CD4-positive, alpha-beta T cell (primary cell): ENCODE data around the gene FAM120C. TPM values are rescaled to one million over a fixed set of nuclear protein-coding genes. Genes with fewer than 3 reads are reported as not detected.

ENCODE experiments used
- ATAC-seq: fragments of 200-7000 bp; cut with Tn5 transposase; one replicate; pipeline ENCODE4 v1.10.0; 2022; ENCODE audit warnings: mild to moderate bottlenecking; ENCODE audit not compliant: poor library complexity
- CTCF ChIA-PET: fragments of 350-600 bp; sonication (Branson Sonifier 250); formaldehyde crosslinking; loops from one replicate; lab custom pipeline; 2021; ENCODE audit warnings: antibody characterized with exemption, inconsistent platforms; lab: Charles Lee
- POLR2A ChIA-PET: fragments of 350-600 bp; sonication (Branson Sonifier 250); formaldehyde crosslinking; loops from one replicate; lab custom pipeline; 2021; ENCODE audit warnings: antibody characterized with exemption, inconsistent platforms; lab: Charles Lee
- DNase-seq, 14 experiments: peaks; one replicate each; pipeline ENCODE4 v3.0.0-alpha.2; 2013 to 2020; ENCODE audit warnings: mixed read lengths in 2 of 14
- H3K27ac ChIP-seq, 2 donors: one replicate each; pipeline versions ENCODE4 v1.5.1 to v1.7.0; 2013; ENCODE audit warnings: low read length in 2 of 2, low read depth in 1 of 2, mild to moderate bottlenecking in 1 of 2
- H3K27me3 ChIP-seq, 2 experiments: 1 replicate in 1 of 2; 2 replicates in 1 of 2; pipeline versions ENCODE4 v1.6.1 to v1.7.0; 2013; ENCODE audit warnings: low read length in 2 of 2, control low read depth in 1 of 2, mild to moderate bottlenecking in 1 of 2, moderate library complexity in 1 of 2; ENCODE audit not compliant: insufficient read depth in 2 of 2, control insufficient read depth in 1 of 2
- H3K36me3 ChIP-seq: one replicate; pipeline ENCODE4 v1.6.1; 2013; ENCODE audit warnings: low read length, control low read depth; ENCODE audit not compliant: insufficient read depth
- H3K4me1 ChIP-seq: one replicate; pipeline ENCODE4 v1.6.1; 2013; ENCODE audit warnings: low read length, control low read depth; ENCODE audit not compliant: insufficient read depth
- H3K4me3 ChIP-seq: one replicate; pipeline ENCODE4 v1.5.1; 2013; ENCODE audit warnings: mild to moderate bottlenecking, low read length, moderate library complexity
- H3K9me3 ChIP-seq, 2 experiments: 1 replicate in 1 of 2; 2 replicates in 1 of 2; pipeline versions ENCODE4 v1.6.1 to v1.7.0; 2013; ENCODE audit warnings: low read length in 2 of 2, mild to moderate bottlenecking in 2 of 2, control low read depth in 1 of 2, moderate library complexity in 1 of 2; ENCODE audit not compliant: control insufficient read depth in 1 of 2, insufficient read depth in 1 of 2
- H3K27ac Mint-ChIP-seq: one replicate; pipeline ENCODE4 v1.8.0; 2020; ENCODE audit warnings: mixed read lengths
- H3K27me3 Mint-ChIP-seq: one replicate; pipeline ENCODE4 v1.8.0; 2021; ENCODE audit warnings: mixed read lengths
- H3K36me3 Mint-ChIP-seq: one replicate; pipeline ENCODE4 v1.8.0; 2021; ENCODE audit warnings: low read depth, mixed read lengths
- H3K4me1 Mint-ChIP-seq: one replicate; pipeline ENCODE4 v1.8.0; 2021; ENCODE audit warnings: low read depth, mixed read lengths
- H3K4me3 Mint-ChIP-seq: one replicate; pipeline ENCODE4 v1.8.0; 2020; ENCODE audit warnings: mild to moderate bottlenecking, mixed read lengths
- H3K9me3 Mint-ChIP-seq: one replicate; pipeline ENCODE4 v1.8.0; 2020; ENCODE audit warnings: mixed read lengths
- intact Hi-C, 2 experiments: fragments of 100-400 bp; cut with DNase I in 1 of 2; cut with micrococcal nuclease in 1 of 2; formaldehyde crosslinking; loops; one replicate each; pipeline versions ENCODE4 v1.15.1 to v1.9.0; 2023 to 2025; cut with DNase I, micrococcal nuclease
- total RNA-seq, 174 experiments: library from RNA in 2 of 174; stranded (reverse) in 2 of 174; gene quantifications; one replicate each; pipeline ENCODE4 v1.2.3 and lab custom pipeline; 2021 to 2026
- TF ChIP-seq, protein P1 (sequence below): fragments of 200-600 bp; IDR thresholded peaks from one replicate; pipeline ENCODE4 v1.8.0; 2022; ENCODE audit warnings: antibody characterized with exemption, mild to moderate bottlenecking

The FAM120C gene
- total RNA-seq, 2 experiments from 2014 or later, result 12.3 to 13.3 TPM

DNA sequence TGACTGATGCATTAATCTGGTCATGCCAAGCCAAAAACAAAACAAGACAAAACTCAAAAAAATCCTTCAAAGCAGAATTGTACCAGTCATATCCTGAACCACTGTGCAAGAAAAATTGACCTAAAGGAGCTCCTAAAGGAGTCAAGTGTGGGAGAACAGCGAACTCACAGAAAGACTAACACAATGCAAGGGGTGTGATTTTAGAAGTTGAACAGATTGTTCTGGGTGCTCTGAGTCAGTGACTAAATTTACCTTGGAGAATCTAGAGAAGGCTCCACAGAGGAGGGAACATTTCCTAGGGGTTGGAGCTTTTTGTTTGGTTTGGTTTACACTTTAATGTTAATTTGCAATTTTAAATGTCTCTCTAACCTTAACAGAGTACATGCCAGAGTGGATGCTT is 89.9 kb downstream of the FAM120C start:
- H3K9me3 Mint-ChIP-seq, result no peaks in the 10 kb centered on the region

DNA sequence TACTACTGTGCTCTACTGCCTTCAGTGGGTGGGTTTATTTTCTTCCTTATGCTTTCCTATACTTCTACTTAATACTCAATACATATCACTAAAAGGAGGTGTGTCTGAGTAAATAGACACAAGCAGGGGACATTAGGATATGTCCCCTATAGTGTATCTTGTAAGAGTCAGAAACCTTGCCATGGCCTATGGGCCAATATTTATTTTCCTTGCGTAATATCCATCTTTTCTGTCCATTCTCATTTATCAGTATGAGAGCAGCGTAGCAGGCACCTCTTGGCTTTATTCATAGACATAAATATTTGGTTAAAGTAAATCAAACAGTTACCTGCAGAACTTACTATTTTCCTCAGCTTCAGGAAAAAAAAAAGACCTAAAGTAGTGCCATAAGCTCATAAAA is 92.2 kb downstream of the FAM120C start:
- peaks cover 18% of the 10 kb centered on the region for H3K36me3 Mint-ChIP-seq
- CTCF ChIA-PET, result no interaction called here
- H3K27ac Mint-ChIP-seq, result no peak overlapping the region
- H3K4me3 Mint-ChIP-seq, result no peak overlapping the region
- H3K27me3 Mint-ChIP-seq, result no peaks in the 10 kb centered on the region
- H3K4me1 Mint-ChIP-seq, result no peaks in the 10 kb centered on the region
- Histone ChIP-seq H3K27me3 (no peaks in the 10 kb centered on the region), H3K36me3 (peaks cover 3% of the 10 kb centered on the region), H3K4me1 (no peaks in the 10 kb centered on the region), H3K27ac (no peak overlapping the region), H3K4me3 (no peak overlapping the region), H3K9me3 (no peaks in the 10 kb centered on the region)
- ATAC-seq (no peak), DNase-seq (no peak)
- intact Hi-C loops, result no loop called here
- POLR2A ChIA-PET, result interaction anchor here (0.6 kb wide), 1 partner anchor 705 kb away, joined by 5 read pairs; no protein-coding TSS in a partner anchor
- TF ChIP-seq, protein P1, sequence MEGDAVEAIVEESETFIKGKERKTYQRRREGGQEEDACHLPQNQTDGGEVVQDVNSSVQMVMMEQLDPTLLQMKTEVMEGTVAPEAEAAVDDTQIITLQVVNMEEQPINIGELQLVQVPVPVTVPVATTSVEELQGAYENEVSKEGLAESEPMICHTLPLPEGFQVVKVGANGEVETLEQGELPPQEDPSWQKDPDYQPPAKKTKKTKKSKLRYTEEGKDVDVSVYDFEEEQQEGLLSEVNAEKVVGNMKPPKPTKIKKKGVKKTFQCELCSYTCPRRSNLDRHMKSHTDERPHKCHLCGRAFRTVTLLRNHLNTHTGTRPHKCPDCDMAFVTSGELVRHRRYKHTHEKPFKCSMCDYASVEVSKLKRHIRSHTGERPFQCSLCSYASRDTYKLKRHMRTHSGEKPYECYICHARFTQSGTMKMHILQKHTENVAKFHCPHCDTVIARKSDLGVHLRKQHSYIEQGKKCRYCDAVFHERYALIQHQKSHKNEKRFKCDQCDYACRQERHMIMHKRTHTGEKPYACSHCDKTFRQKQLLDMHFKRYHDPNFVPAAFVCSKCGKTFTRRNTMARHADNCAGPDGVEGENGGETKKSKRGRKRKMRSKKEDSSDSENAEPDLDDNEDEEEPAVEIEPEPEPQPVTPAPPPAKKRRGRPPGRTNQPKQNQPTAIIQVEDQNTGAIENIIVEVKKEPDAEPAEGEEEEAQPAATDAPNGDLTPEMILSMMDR, result no peak
- no peaks in the 10 kb centered on the region for H3K9me3 Mint-ChIP-seq

More for the DNA sequence above, 89.9 kb downstream of the FAM120C start:
- ChIA-PET CTCF (no interaction called here), POLR2A (interaction anchor here (0.5 kb wide), 1 partner anchor 14 kb away, joined by 3 read pairs; no protein-coding TSS in a partner anchor)
- intact Hi-C loops, result no loop called here
- no peaks in the 10 kb centered on the region for H3K4me1 Mint-ChIP-seq
- no peak overlapping the region for H3K27ac Mint-ChIP-seq
- Histone ChIP-seq H3K27me3 (no peaks in the 10 kb centered on the region), H3K4me3 (no peak overlapping the region), H3K4me1 (no peaks in the 10 kb centered on the region), H3K9me3 (no peaks in the 10 kb centered on the region), H3K36me3 (peaks cover 3% of the 10 kb centered on the region), H3K27ac (no peak overlapping the region)
- no peaks in the 10 kb centered on the region for H3K27me3 Mint-ChIP-seq
- TF ChIP-seq, protein P1, result no peak
- ATAC-seq (no peak), DNase-seq (no peak)
- peaks cover 6% of the 10 kb centered on the region for H3K36me3 Mint-ChIP-seq
- no peak overlapping the region for H3K4me3 Mint-ChIP-seq

DNA sequence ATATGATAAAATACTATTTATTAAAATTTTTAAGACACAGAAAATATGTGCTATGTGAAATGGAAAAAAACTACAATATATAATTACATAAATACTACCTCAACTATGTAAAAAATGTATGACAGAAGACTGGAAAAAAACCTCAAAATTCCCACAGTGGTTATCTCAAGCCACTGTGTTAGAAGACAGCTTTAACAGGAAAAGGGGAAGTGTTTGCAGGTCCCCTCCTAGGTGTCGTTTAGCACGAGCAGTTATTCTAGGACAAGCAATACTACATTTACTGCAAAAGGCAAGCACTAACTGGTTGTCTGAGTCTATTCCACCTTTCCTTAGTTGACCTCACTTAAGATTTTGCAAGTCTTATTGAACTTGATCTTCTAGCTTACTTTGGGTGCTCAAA is 93.9 kb downstream of the FAM120C start:
- ATAC-seq, result no peak
- TF ChIP-seq, protein P1, result no peak
- POLR2A ChIA-PET, result no interaction called here
- H3K27ac Mint-ChIP-seq, result no peak overlapping the region
- Histone ChIP-seq H3K9me3 (no peaks in the 10 kb centered on the region), H3K27ac (no peak overlapping the region), H3K4me1 (no peaks in the 10 kb centered on the region), H3K4me3 (no peak overlapping the region), H3K36me3 (peaks cover 3% of the 10 kb centered on the region), H3K27me3 (no peaks in the 10 kb centered on the region)
- H3K9me3 Mint-ChIP-seq, result no peaks in the 10 kb centered on the region
- peaks cover 34% of the 10 kb centered on the region for H3K36me3 Mint-ChIP-seq
- no peak for DNase-seq
- intact Hi-C loops, result no loop called here
- no peaks in the 10 kb centered on the region for H3K4me1 Mint-ChIP-seq
- CTCF ChIA-PET, result no interaction called here
- H3K4me3 Mint-ChIP-seq, result no peak overlapping the region
- no peaks in the 10 kb centered on the region for H3K27me3 Mint-ChIP-seq
